Spleen (tissue), 11 donors: ENCODE measurements around the gene DDX53. TPM values are rescaled to one million over a fixed set of nuclear protein-coding genes. Genes with fewer than 3 reads are reported as not detected.

Experiments
- DNase-seq: peaks from one replicate; pipeline ENCODE4 v3.0.0-alpha.2; 2020
- H3K27ac ChIP-seq, 8 donors: fragments of 200-600 bp; sonication (generic) in 7 of 8; 1 replicate in 4 of 8; 2 replicates in 4 of 8; pipeline versions ENCODE4 v1.5.0 to v1.8.0; 2016 to 2021; ENCODE audit warnings: inconsistent platforms in 4 of 8, mild to moderate bottlenecking in 4 of 8, moderate library complexity in 1 of 8
- H3K27me3 ChIP-seq, 7 donors: fragments of 200-600 bp; sonication (generic) in 6 of 7; replicated peaks in 1 of 7; 1 replicate in 4 of 7; 2 replicates in 3 of 7; pipeline versions ENCODE4 v1.5.0 to v1.8.0; 2016 to 2021; ENCODE audit warnings: inconsistent platforms in 3 of 7, mild to moderate bottlenecking in 1 of 7
- H3K36me3 ChIP-seq, 6 donors: fragments of 200-600 bp; sonication (generic) in 5 of 6; 1 replicate in 4 of 6; 2 replicates in 2 of 6; pipeline versions ENCODE4 v1.5.0 to v1.8.0; 2016 to 2021; ENCODE audit warnings: inconsistent platforms in 2 of 6
- H3K4me1 ChIP-seq, 6 donors: fragments of 200-600 bp; sonication (generic) in 5 of 6; 1 replicate in 3 of 6; 2 replicates in 3 of 6; pipeline versions ENCODE4 v1.5.0 to v1.8.0; 2016 to 2021; ENCODE audit warnings: inconsistent platforms in 3 of 6
- H3K4me3 ChIP-seq, 8 donors: fragments of 200-600 bp; sonication (generic) in 7 of 8; 1 replicate in 4 of 8; 2 replicates in 4 of 8; pipeline versions ENCODE4 v1.5.0 to v1.8.0; 2016 to 2021; ENCODE audit warnings: inconsistent platforms in 4 of 8, mild to moderate bottlenecking in 4 of 8, moderate library complexity in 2 of 8
- H3K9me3 ChIP-seq, 8 donors: fragments of 200-600 bp; sonication (generic) in 7 of 8; 1 replicate in 4 of 8; 2 replicates in 4 of 8; pipeline versions ENCODE4 v1.5.0 to v1.8.0; 2016 to 2021; ENCODE audit warnings: inconsistent platforms in 4 of 8
- CTCF ChIP-seq, 11 experiments: fragments of 200-600 bp in 7 of 11; fragments of 450-650 bp in 4 of 11; sonication (generic) in 4 of 11; IDR thresholded peaks in 8 of 11; conservative IDR thresholded peaks in 3 of 11; 1 replicate in 7 of 11; 2 replicates in 4 of 11; pipeline versions ENCODE4 v1.4.0 to v1.8.0; 2016 to 2021; ENCODE audit warnings: antibody characterized with exemption in 11 of 11, inconsistent platforms in 4 of 11, mild to moderate bottlenecking in 1 of 11
- POLR2A ChIP-seq, 3 donors: fragments of 450-650 bp; IDR thresholded peaks; one replicate each; pipeline ENCODE4 v1.5.1; 2017; ENCODE audit warnings: antibody characterized with exemption in 3 of 3, mild to moderate bottlenecking in 1 of 3
- POLR2AphosphoS5 ChIP-seq, 3 donors: sonication (generic); formaldehyde crosslinking; IDR thresholded peaks; one replicate each; pipeline ENCODE4 v1.5.1; 2017; ENCODE audit warnings: antibody characterized with exemption in 3 of 3
- WGBS, 5 donors: extraction: QIAGEN DNeasy Blood & Tissue Kit in 3 of 5; methylation state at CpG; one replicate each; pipeline versions ENCODE4 v1.1.5 to v1.1.7; 2013 to 2018; 5-methylcytosine and 5-hydroxymethylcytosine counted together
- intact Hi-C: fragments of 100-400 bp; cut with DNase I; formaldehyde crosslinking; loops from one replicate; pipeline ENCODE4 v1.15.0; 2023; ENCODE audit warnings: low total_unique reads
- polyA plus RNA-seq, 3 donors: library from polyadenylated mRNA; stranded (reverse); fragments of 200-250 nt; gene quantifications; one replicate each; pipeline ENCODE4 v1.2.1, GENCODE V29; 2013
- total RNA-seq, 7 donors: library from RNA; depleted of rRNA in 3 of 7; stranded (reverse); fragments of >200 nt in 3 of 7; fragmentation: NEBNext Ultra II Directional in 4 of 7; extraction: Animal tissue kit (Norgen Biotek cat#: 25700) in 4 of 7; gene quantifications; one replicate each; pipeline versions ENCODE4 v1.1.0 to v1.2.1, GENCODE V29; 2016 to 2021
- donor health status: healthy with polysubstance abuse.
- donor health status: DM: no; HTN: no; CAD: no; lungs with moderate emphysema.
- donor health status: DM: no; HTN: no; CAD: no.
- donor health status: Bipolar disorder and iron deficiency.
- donor health status: healthy.
- donor health status: DM: no; HTN: no; CAD: no.
- donor health status: DM: yes; HTN: yes; CAD: no.

The DDX53 gene
- total and polyA plus RNA-seq, 10 donors = not detected

- DNase-seq = no peak
- TF ChIP-seq CTCF (IDR thresholded peaks at IDR 0.05 in 8 of 11, conservative IDR thresholded peaks at IDR 0.05 in 3 of 11) (peak in 1 of 11 experiments; percentile 20), POLR2A (IDR thresholded peaks at IDR 0.05) (no peak)
- WGBS, 5 donors = 63 to 89% (median 67%) methylated on average over 1 of the region's 1 CpG
These were observed 8.8 kb downstream of the DDX53 start for GRCh38 chrX:23008431-23009099.

GRCh38 chrX:23012162-23012561, 12.4 kb downstream of the DDX53 start:
- H3K36me3 ChIP-seq = no peaks in the 10 kb centered on the region
- H3K4me3 ChIP-seq = no peak overlapping the region
- TF ChIP-seq CTCF (IDR thresholded peaks at IDR 0.05 in 8 of 11, conservative IDR thresholded peaks at IDR 0.05 in 3 of 11) = no peak
- no peak for TF ChIP-seq POLR2A (IDR thresholded peaks at IDR 0.05)
- no peak for TF ChIP-seq POLR2AphosphoS5 (IDR thresholded peaks at IDR 0.05)
- H3K27ac ChIP-seq = peak overlapping the region in 1 of 8 donors; percentile 2
- H3K4me1 ChIP-seq = no peaks in the 10 kb centered on the region
- no peaks in the 10 kb centered on the region for H3K27me3 ChIP-seq
- DNase-seq = no peak
- intact Hi-C loops = no loop called here
- WGBS, 5 donors = 5 to 32% (median 13%) methylated on average over 2 of the region's 2 CpGs
- H3K9me3 ChIP-seq = no peaks in the 10 kb centered on the region

More at GRCh38 chrX:23008431-23009099, 8.8 kb downstream of the DDX53 start:
- no peaks in the 10 kb centered on the region for H3K4me1 ChIP-seq
- H3K4me3 ChIP-seq = no peak overlapping the region
- peaks cover 0 to 7% (median 0%) of the 10 kb centered on the region in 8 donors for H3K9me3 ChIP-seq
- no peak overlapping the region for H3K27ac ChIP-seq
- H3K27me3 ChIP-seq = no peaks in the 10 kb centered on the region
- intact Hi-C loops = no loop called here
- no peaks in the 10 kb centered on the region for H3K36me3 ChIP-seq

GRCh38 chrX:23012636-23013035, 12.9 kb downstream of the DDX53 start:
- no peak overlapping the region for H3K4me3 ChIP-seq
- H3K27me3 ChIP-seq = no peaks in the 10 kb centered on the region
- H3K27ac ChIP-seq = peak overlapping the region in 1 of 8 donors; percentile 2
- TF ChIP-seq POLR2A (IDR thresholded peaks at IDR 0.05) (no peak), CTCF (IDR thresholded peaks at IDR 0.05 in 8 of 11, conservative IDR thresholded peaks at IDR 0.05 in 3 of 11) (no peak), POLR2AphosphoS5 (IDR thresholded peaks at IDR 0.05) (no peak)
- intact Hi-C loops = no loop called here
- 64 to 100% (median 82%) methylated on average over 1 of the region's 1 CpG for WGBS, 5 donors
- H3K9me3 ChIP-seq = no peaks in the 10 kb centered on the region
- H3K4me1 ChIP-seq = no peaks in the 10 kb centered on the region
- no peak for DNase-seq
- H3K36me3 ChIP-seq = no peaks in the 10 kb centered on the region

- 76 to 83% (median 80%) methylated on average over 1 to 2 of the region's 2 CpGs for WGBS, 5 donors
- Histone ChIP-seq H3K36me3 (no peaks in the 10 kb centered on the region), H3K4me1 (no peaks in the 10 kb centered on the region), H3K9me3 (no peaks in the 10 kb centered on the region), H3K27ac (no peak overlapping the region), H3K4me3 (no peak overlapping the region), H3K27me3 (no peaks in the 10 kb centered on the region)
- no peak for DNase-seq
- intact Hi-C loops = no loop called here
- TF ChIP-seq POLR2A (IDR thresholded peaks at IDR 0.05) (no peak), CTCF (IDR thresholded peaks at IDR 0.05 in 8 of 11, conservative IDR thresholded peaks at IDR 0.05 in 3 of 11) (no peak), POLR2AphosphoS5 (IDR thresholded peaks at IDR 0.05) (no peak)
These were observed 13.6 kb downstream of the DDX53 start for GRCh38 chrX:23013366-23013765.
